ENCODE data around the gene PLCB1.

The PLCB1 gene

DNA sequence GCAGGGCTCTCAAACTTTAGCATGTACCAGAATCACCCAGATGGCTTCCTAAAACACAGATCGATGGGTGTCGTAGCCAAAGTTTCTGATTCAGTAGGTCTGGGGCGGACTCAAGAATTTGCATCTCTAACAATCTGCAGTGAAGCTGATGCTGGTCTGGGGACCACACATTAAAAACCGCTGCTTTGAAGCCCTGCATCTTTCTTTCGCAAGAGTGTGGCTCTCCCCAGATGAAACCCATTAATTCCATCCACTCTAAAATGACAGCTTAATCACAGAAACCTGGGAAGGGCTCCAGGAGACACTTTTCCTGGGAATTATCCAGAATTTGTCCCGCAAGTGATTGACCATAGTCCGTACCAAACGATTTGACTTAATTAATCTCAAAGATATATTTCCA, 617.0 kb downstream of the PLCB1 start:
- no peak for DNase-seq
- TF ChIP-seq POLR2A (IDR thresholded peaks at IDR 0.05; ENCODE audit: low read length) (no peak), GATA1 (IDR thresholded peaks at IDR 0.05; ENCODE audit: low read depth, low read length) (no peak)

DNA sequence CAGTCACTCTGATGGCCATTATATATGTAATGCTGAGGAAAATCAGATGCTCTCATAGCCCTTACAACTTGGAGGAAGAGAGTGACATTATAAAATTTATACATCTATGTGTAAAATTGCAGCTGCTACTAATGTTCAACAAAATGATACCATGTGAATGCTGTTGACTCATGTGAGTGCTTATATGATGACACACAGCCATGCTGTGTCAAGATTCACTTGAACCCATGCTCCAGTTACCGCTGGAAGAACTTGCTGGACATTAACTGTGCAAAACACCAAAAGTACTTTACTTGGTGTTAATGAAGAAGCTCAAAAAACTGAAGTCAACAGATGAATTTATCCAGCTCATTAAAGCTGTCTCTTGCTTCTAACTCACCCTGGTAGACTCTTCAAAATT, 617.9 kb downstream of the PLCB1 start:
- TF ChIP-seq GATA1 (IDR thresholded peaks at IDR 0.05; ENCODE audit: low read depth, low read length): no peak
- TF ChIP-seq POLR2A (IDR thresholded peaks at IDR 0.05; ENCODE audit: low read length): no peak
- DNase-seq: no peak

DNA sequence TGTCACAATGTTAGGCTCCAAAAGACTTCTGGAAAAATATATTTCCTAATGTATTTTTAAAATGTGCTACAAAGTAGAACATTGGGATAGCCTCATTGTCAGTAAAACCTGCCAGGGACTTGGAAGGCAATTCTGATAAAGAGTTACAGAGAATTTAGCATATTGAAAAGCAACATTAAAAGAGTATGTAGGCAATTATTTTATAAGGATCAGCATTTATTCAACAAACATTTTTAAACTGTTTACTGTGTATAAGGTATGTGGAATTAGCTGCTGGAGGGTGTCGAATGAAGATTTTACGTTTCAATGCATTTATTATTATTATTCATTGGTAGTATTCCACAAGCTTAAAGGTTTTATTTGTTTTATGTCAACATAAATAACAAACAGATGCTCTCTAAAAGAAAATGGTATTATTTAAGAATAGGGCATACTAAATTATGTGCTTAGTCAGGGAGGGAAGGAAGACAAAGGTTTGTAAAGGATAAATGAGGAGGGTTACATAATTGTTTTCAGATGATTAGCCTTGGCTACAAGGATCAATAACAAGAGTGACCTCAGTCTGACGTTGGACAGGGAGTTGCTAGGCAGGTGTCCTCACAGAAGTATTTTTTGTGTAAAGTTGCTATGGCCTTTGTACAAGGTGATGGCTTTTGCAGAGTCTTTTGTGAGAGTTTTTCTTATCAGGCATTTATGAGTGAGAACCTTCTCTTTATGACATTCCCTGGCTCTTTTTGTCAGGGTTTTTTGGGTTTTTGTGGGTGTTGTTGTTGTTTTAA, 623.5 kb downstream of the PLCB1 start:
- no peak for TF ChIP-seq GATA1 (IDR thresholded peaks at IDR 0.05; ENCODE audit: low read depth, low read length)
- TF ChIP-seq POLR2A (IDR thresholded peaks at IDR 0.05; ENCODE audit: low read length): no peak

DNA sequence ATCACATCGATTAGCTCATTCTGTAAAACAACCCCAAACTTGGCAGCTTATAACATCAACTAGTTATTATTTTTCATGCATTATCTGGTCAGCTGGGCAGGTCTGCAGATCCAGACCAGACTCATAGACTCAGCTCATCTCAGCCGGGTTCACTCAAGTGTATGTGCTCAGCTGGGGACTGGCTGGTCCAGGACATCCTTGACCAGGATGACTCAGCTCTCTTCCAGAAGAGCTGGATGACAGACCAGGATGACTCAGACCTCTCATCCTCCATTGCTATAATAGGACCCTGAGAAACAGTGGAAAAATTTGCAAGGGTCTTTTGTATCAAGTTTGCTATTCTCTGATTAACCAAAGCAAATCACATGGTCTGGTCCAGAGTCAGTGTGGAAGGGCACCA, 624.3 kb downstream of the PLCB1 start:
- peak in 1 of 2 experiments; percentile 1 for DNase-seq
- TF ChIP-seq GATA1 (IDR thresholded peaks at IDR 0.05; ENCODE audit: low read depth, low read length) (no peak), POLR2A (IDR thresholded peaks at IDR 0.05; ENCODE audit: low read length) (no peak)

More for the DNA sequence above, 623.5 kb downstream of the PLCB1 start:
- DNase-seq: no peak

DNA sequence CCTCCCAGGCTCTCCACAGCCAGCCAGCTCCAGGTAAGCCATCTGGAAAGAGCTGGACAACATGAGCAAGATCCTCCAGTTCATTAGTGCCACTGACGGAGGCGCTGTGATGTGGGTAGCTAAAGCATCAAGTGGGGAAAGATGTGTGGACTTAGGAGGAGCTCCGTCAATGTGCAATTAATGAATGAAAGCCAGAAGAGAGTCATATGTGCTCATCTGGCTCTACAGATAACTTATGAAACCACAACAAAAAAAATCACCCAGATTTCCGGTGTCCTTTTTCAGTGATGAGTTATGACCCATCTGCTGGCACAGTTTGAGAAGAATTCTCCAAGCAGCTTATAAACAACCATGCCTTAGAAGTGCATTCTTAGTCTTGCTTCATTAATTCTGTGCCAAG, 625.1 kb downstream of the PLCB1 start:
- no peak for DNase-seq
- TF ChIP-seq GATA1 (IDR thresholded peaks at IDR 0.05; ENCODE audit: low read depth, low read length): no peak
- no peak for TF ChIP-seq POLR2A (IDR thresholded peaks at IDR 0.05; ENCODE audit: low read length)

DNA sequence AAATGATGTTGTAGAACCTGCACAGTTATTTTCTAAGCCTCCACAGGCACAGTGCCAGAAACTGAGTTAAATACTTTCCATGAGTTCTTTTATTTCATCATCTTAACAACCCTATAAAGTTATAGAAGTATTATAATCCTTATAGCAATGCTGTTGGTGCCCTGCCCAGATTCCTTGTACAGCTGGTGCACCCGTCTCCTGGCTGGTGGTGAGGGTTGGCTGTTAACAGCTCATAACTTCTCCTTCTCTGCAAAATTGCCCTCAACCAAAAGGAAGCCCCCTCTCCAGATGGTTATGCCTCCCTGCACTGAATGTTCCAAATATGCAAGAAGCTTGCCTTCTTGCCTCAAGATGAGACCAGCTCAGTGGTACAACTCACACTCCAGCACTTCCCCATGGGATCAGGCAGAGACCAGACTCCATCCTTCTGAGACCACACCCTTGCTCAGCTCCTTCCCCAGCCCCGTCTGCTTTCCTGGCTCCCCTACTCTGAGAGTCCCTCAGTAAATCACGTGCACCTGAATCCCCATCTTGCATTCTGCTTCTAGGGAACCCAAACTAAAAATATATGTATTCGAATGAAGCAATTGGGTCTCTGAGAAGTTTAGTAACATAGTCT, 632.4 kb downstream of the PLCB1 start:
- no peak for DNase-seq
- TF ChIP-seq GATA1 (IDR thresholded peaks at IDR 0.05; ENCODE audit: low read depth, low read length): no peak
- TF ChIP-seq POLR2A (IDR thresholded peaks at IDR 0.05; ENCODE audit: low read length): no peak

DNA sequence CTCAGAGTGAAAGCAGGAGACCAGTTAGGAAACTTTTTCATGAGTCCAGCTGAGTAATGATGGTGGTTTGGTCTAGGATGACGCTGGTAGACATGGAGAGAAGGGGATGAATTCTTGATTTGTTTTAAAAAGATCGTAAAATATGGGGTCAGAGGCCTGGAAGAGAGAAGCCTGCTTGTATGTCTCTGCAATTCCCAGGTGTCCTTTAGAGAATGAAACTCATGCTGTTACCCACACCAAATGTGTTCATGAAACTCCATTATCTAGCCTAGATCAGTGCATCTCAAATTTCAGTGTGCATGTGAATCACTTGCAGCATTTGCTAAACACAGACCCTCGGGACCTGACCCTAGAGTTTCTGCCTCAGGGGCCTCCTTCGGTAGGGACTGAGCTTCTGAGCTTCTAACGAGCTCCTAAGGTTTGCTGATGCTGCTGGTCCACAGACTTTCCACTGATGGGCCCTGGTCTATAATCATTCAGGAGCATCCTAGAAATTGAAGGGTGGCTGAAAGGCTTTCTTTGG, 634.9 kb downstream of the PLCB1 start:
- DNase-seq: no peak
- TF ChIP-seq POLR2A (IDR thresholded peaks at IDR 0.05; ENCODE audit: low read length) (no peak), GATA1 (IDR thresholded peaks at IDR 0.05; ENCODE audit: low read depth, low read length) (no peak)

DNA sequence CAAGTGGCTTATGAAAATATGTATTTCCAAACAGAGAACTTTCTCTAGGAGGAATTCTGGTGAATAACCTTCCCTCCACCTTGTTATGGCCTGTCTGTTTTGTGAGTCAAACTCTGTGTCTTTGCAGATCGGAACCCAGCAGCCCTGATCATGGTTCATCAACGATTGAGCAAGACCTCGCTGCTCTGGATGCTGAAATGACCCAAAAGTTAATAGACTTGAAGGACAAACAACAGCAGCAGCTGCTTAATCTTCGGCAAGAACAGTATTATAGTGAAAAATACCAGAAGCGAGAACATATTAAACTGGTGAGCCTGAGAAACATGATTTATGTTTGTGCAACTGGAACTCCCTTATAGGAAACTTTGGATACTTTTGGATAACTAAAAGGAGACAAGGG, 642.3 kb downstream of the PLCB1 start:
- no peak for TF ChIP-seq POLR2A (IDR thresholded peaks at IDR 0.05; ENCODE audit: low read length)
- no peak for TF ChIP-seq GATA1 (IDR thresholded peaks at IDR 0.05; ENCODE audit: low read depth, low read length)
- DNase-seq: no peak

DNA sequence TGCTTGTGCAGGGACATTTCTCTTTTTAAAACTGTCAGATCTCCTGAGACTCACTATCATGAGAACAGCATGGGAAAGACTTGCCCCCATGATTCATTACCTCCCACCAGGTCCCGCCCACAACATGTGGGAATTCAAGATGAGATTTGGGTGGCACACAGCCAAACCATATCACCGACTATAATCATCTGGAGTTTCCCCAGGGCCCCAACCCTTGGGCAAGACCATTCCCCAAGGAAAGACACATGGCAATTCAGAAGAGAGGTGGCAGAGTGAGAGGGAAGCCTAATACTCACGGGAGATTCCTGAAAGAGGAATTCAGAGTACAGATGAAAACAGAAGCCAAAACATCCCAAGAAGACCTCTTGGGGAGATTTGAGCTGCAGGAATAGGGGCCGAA, 645.8 kb downstream of the PLCB1 start:
- TF ChIP-seq POLR2A (IDR thresholded peaks at IDR 0.05; ENCODE audit: low read length): no peak
- DNase-seq: no peak

DNA sequence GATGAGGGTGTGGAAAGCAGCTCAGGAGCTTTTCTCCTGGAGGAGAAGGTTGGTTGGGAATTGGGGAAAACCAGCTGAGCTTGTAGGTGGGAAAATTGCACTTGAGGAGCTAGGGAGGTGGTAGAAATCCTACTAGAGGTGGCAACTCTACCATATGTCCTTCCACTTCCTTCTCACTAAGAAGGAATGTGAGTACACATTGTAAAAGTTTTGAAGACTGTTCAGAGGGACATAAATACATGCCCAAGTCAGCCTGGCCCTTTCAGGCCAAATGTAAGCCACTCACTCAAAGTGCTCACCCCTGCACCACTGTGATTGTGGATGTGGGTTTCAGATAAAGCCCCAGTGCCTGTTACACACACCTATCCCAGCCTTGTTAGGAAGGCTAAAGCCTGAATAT, 646.3 kb downstream of the PLCB1 start:
- DNase-seq: no peak
- TF ChIP-seq GATA1 (IDR thresholded peaks at IDR 0.05; ENCODE audit: low read depth, low read length) (no peak), POLR2A (IDR thresholded peaks at IDR 0.05; ENCODE audit: low read length) (no peak)

DNA sequence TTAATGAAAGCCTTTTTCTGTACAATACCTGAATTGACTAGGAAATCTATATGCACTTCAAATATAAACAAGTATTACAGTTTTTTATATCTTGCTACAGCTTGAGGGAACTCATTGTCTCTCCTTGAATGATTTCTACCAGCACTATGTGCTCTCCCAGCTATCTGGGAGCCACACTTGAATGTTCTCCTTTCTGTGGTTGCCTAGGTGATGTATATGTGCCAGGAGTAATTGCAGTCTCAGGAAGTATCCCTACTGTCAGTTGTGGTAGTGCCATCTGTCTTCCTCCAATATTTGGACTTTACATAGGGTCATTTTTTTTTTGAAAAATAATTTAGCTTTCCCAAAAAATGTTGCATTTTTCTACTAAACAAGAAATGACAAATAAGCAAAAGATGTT, 648.8 kb downstream of the PLCB1 start:
- DNase-seq: no peak
- TF ChIP-seq GATA1 (IDR thresholded peaks at IDR 0.05; ENCODE audit: low read depth, low read length): no peak
- TF ChIP-seq POLR2A (IDR thresholded peaks at IDR 0.05; ENCODE audit: low read length): no peak

DNA sequence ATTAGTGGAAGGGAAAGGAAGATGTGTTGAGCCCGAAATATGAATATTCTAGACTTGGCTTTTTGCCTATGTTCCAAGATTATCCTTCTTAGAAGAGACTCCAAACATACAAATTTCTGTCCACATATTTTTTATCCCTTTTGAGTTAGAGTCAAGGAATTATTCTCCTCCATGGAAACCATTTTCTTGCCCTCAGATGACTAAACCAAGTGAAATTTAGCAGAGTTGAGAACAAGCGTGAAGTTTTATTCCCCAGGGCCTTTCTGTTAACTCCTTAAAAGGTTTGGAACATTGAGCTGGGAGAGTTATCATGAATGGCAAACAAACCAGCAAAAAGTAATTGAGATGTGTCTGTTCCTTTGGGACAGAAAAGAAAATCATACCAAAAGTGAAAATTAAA, 650.7 kb downstream of the PLCB1 start:
- no peak for DNase-seq
- no peak for TF ChIP-seq GATA1 (IDR thresholded peaks at IDR 0.05; ENCODE audit: low read depth, low read length)
- no peak for TF ChIP-seq POLR2A (IDR thresholded peaks at IDR 0.05; ENCODE audit: low read length)

DNA sequence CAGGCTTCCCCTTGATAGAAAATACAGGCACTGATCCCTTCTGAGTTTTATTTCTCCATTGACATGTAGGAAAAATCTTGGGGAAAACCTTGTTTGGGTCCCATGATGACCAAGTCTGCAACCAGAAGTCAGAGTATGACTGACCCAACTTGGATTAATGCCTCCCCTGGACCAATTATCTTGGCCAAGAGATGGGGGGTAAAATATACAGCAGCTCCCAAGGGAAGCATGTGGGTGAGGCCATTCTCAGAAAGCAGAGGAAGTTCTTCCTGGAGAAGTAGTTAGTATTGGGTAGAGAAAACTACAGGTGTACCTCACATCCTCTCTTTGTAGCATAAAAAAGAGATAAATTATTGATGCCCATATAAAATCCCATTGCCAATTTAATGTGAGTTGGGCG, 651.7 kb downstream of the PLCB1 start:
- TF ChIP-seq GATA1 (IDR thresholded peaks at IDR 0.05; ENCODE audit: low read depth, low read length): no peak
- no peak for TF ChIP-seq POLR2A (IDR thresholded peaks at IDR 0.05; ENCODE audit: low read length)
- no peak for DNase-seq

DNA sequence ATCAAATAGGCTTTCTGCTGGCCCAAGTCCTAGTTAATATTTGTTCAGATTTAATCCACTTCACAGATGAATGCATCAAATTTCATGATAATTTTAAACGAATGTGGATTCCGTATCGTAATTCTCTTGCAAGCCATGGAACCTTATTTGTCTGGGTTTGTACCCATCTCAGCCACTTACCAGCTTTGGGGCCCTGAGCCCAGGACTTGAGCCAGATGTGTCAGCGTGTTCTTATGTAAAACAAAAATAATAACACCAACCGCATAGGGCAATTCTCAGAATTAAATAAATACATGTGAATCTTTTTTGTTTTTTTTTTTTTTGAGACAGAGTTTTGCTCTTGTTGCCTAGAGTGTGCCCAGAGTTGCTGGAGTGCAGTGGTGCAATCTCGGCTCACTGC, 654.3 kb downstream of the PLCB1 start:
- no peak for DNase-seq
- no peak for TF ChIP-seq GATA1 (IDR thresholded peaks at IDR 0.05; ENCODE audit: low read depth, low read length)

DNA sequence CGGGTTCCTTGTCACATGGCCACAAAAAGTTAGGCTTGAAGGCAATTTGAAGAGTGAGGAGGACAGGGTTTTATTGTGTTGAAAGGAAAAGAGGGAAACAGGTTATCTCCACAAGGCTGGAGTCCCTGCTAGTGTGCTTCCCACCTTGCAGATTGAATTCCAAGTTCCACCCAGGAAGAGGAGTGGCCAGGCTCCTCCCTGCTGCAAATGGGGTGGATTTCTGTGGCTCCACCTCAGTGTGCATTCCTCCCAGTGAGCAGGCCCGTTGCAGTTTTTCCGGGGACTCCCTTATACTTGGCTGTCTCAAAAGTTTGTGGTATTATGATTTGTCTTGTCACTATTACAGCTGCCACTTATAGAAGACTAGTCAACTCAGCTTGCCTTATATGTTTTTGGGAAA, 655.0 kb downstream of the PLCB1 start:
- TF ChIP-seq GATA1 (IDR thresholded peaks at IDR 0.05; ENCODE audit: low read depth, low read length) (no peak), POLR2A (IDR thresholded peaks at IDR 0.05; ENCODE audit: low read length) (no peak)
- no peak for DNase-seq
